Fibroblast of pulmonary artery (primary cell): ENCODE data around the gene HPS5.
"Not testable (repeated sequence)": the region's sequence is repeated elsewhere in the genome, so short reads cannot be mapped to it uniquely, and the experiment has no call there.

ENCODE experiments used
- DNase-seq: peaks from one replicate; pipeline ENCODE4 v3.0.0-alpha.2; 2010; ENCODE audit warnings: low read depth
- H3K4me3 ChIP-seq: replicated peaks from 2 replicates; pipeline ENCODE4 v1.5.1; 2011; ENCODE audit warnings: low read depth, mild to moderate bottlenecking, control low read depth, low read length, moderate library complexity
- CTCF ChIP-seq: IDR thresholded peaks from 2 replicates; pipeline ENCODE4 v1.5.1; 2011; ENCODE audit warnings: mild to moderate bottlenecking, control low read depth, low read length, inconsistent platforms; ENCODE audit errors: missing control alignments

HPS5 gene

GRCh38 chr11:18248561-18248960, 73.4 kb downstream of the HPS5 start, which contains the start of gene SAA2:
SAA2 (minus strand) TSS chr11:18248668; CDS start chr11:18248011, 657 bp downstream.
- no peak within 1 kb of the TSS for H3K4me3 ChIP-seq
- DNase-seq = no peak
- no peak for TF ChIP-seq CTCF

GRCh38 chr11:18247191-18247581, 74.8 kb downstream of the HPS5 start:
- DNase-seq, H3K4me3 ChIP-seq: not testable (repeated sequence)

GRCh38 chr11:18246379-18247190, 75.4 kb downstream of the HPS5 start:
- DNase-seq, H3K4me3 ChIP-seq: not testable (repeated sequence)

GRCh38 chr11:18245396-18245795, 76.5 kb downstream of the HPS5 start:
- H3K4me3 ChIP-seq = no peak overlapping the region
- no peak for TF ChIP-seq CTCF
- DNase-seq = no peak

GRCh38 chr11:18243783-18244362, 78.1 kb downstream of the HPS5 start:
- DNase-seq = peak; percentile 86
- H3K4me3 ChIP-seq = no peak overlapping the region
- peak; percentile 94 for TF ChIP-seq CTCF

GRCh38 chr11:18239655-18240054, 82.3 kb downstream of the HPS5 start:
- no peak for TF ChIP-seq CTCF
- no peak overlapping the region for H3K4me3 ChIP-seq
- no peak for DNase-seq

GRCh38 chr11:18236664-18237356, 85.1 kb downstream of the HPS5 start, which contains the start of gene SAA4:
SAA4 (minus strand) TSS chr11:18236802; CDS start chr11:18235926, 876 bp downstream.
- no peak for DNase-seq
- H3K4me3 ChIP-seq = no peak within 1 kb of the TSS
- TF ChIP-seq CTCF = no peak
